Ovary (tissue), 3 donors: ENCODE results near the gene PLCB1.

Experiments used
- POLR2A ChIP-seq: fragments of 450-650 bp; IDR thresholded peaks from one replicate; pipeline ENCODE4 v1.6.1; 2017; ENCODE audit warnings: antibody characterized with exemption, mild to moderate bottlenecking, moderate library complexity
- TF ChIP-seq, protein P1 (sequence below), 3 donors: fragments of 450-650 bp in 2 of 3; fragments of 200-600 bp in 1 of 3; IDR thresholded peaks; one replicate each; pipeline versions ENCODE4 v1.5.1 to v1.8.0; 2016 to 2022; ENCODE audit warnings: antibody characterized with exemption in 3 of 3, mild to moderate bottlenecking in 1 of 3
- donor health status: DM: no; HTN: no; CAD: no.

DNA sequence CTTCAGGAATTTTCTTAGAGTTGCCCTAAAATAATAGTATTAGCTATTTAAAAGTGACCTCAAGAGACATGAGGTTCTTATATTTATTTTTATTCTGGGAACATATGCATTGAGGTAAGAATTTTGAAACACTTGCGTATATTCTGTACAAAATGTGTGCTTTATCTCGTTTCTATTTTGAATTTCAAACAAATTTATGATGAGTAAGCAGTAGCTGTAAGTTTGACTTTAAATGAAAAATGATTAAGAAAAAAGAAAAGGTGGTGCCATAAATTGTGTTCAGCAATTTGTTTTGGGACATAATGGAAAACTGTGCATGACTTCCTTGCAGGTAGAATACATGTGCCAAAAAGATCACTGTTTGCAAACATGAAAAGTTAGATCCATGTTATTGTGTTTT, 503.8 kb downstream of the PLCB1 start:
- TF ChIP-seq POLR2A: no peak
- TF ChIP-seq, protein P1, sequence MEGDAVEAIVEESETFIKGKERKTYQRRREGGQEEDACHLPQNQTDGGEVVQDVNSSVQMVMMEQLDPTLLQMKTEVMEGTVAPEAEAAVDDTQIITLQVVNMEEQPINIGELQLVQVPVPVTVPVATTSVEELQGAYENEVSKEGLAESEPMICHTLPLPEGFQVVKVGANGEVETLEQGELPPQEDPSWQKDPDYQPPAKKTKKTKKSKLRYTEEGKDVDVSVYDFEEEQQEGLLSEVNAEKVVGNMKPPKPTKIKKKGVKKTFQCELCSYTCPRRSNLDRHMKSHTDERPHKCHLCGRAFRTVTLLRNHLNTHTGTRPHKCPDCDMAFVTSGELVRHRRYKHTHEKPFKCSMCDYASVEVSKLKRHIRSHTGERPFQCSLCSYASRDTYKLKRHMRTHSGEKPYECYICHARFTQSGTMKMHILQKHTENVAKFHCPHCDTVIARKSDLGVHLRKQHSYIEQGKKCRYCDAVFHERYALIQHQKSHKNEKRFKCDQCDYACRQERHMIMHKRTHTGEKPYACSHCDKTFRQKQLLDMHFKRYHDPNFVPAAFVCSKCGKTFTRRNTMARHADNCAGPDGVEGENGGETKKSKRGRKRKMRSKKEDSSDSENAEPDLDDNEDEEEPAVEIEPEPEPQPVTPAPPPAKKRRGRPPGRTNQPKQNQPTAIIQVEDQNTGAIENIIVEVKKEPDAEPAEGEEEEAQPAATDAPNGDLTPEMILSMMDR (IDR thresholded peaks at IDR 0.05): no peak
